Endothelial cell of umbilical vein (primary cell): ENCODE data around the gene DEPDC5. TPM values are rescaled to one million over a fixed set of nuclear protein-coding genes. Genes with fewer than 3 reads are reported as not detected.

Experiments
- BruUV-seq: library from RNA; stranded (reverse); fragments of 400-500 nt; replicated peaks from 2 replicates; lab custom pipeline; 2021; lab: Mats Ljungman, UMichigan
- CTCF ChIA-PET: fragments of 300-600, 350-600 bp; sonication (Branson Sonifier 250); formaldehyde crosslinking; loops from one replicate; lab custom pipeline; 2021; ENCODE audit warnings: antibody characterized with exemption, inconsistent platforms; lab: Charles Lee
- POLR2A ChIA-PET: fragments of 300-600, 350-600 bp; sonication (Branson Sonifier 250); formaldehyde crosslinking; loops from one replicate; lab custom pipeline; 2021; ENCODE audit warnings: antibody characterized with exemption, inconsistent platforms; lab: Charles Lee
- DNase-seq: peaks from one replicate; pipeline ENCODE4 v3.0.0-alpha.2; 2011; ENCODE audit warnings: low read depth, low spot score
- FAIRE-seq: peaks from 2 replicates; lab custom pipeline; 2011; peaks lifted over from hg19 to GRCh38; lab: Jason Lieb, UNC
- H2AFZ ChIP-seq: 2 replicates; pipeline ENCODE4 v1.6.0; 2012; ENCODE audit warnings: low read depth, low read length, control low read depth, inconsistent platforms
- H3K27ac ChIP-seq: 2 replicates; pipeline ENCODE4 v1.5.1; 2011; ENCODE audit warnings: low read depth, mild to moderate bottlenecking, control low read depth, low read length, moderate library complexity; ENCODE audit not compliant: insufficient read depth
- H3K27me3 ChIP-seq, 2 experiments: 2 replicates each; pipeline versions ENCODE4 v1.6.0 to v1.6.1; 2011; ENCODE audit warnings: low read length in 2 of 2, mixed read lengths in 1 of 2; ENCODE audit not compliant: control insufficient read depth in 2 of 2, insufficient read depth in 2 of 2
- H3K36me3 ChIP-seq, 2 experiments: 2 replicates in 1 of 2; 3 replicates in 1 of 2; pipeline ENCODE4 v1.5.1; 2011; ENCODE audit warnings: low read length in 2 of 2, mild to moderate bottlenecking in 1 of 2, moderate library complexity in 1 of 2; ENCODE audit not compliant: control insufficient read depth in 2 of 2, insufficient read depth in 2 of 2; ENCODE audit errors: extremely low read depth in 1 of 2
- H3K4me1 ChIP-seq: 3 replicates; pipeline ENCODE4 v1.5.1; 2011; ENCODE audit warnings: mild to moderate bottlenecking, low read length; ENCODE audit not compliant: control insufficient read depth, insufficient read depth; ENCODE audit errors: extremely low read depth
- H3K4me2 ChIP-seq: 2 replicates; pipeline ENCODE4 v1.6.1; 2011; ENCODE audit warnings: low read length, control low read depth, mixed read lengths; ENCODE audit not compliant: insufficient read depth
- H3K4me3 ChIP-seq, 3 experiments: fragments of 200-600 bp in 1 of 3; sonication (generic), shearing (Covaris generic) in 1 of 3; replicated peaks in 1 of 3; 2 replicates each; pipeline ENCODE4 v1.5.1; 2011 to 2016; ENCODE audit warnings: control low read depth in 3 of 3, low read length in 3 of 3, mild to moderate bottlenecking in 2 of 3, inconsistent platforms in 1 of 3, low read depth in 1 of 3, moderate library complexity in 1 of 3; ENCODE audit not compliant: insufficient read depth in 1 of 3
- H3K79me2 ChIP-seq: 2 replicates; pipeline ENCODE4 v1.6.0; 2012; ENCODE audit warnings: low read length, inconsistent platforms; ENCODE audit not compliant: control insufficient read depth, insufficient read depth
- H3K9ac ChIP-seq: replicated peaks from 2 replicates; pipeline ENCODE3; 2011; ENCODE audit warnings: low read length, control low read depth; ENCODE audit not compliant: insufficient read depth; ENCODE audit errors: extremely low read depth
- H3K9me1 ChIP-seq: replicated peaks from 3 replicates; pipeline ENCODE4 v1.6.0; 2011; ENCODE audit warnings: mild to moderate bottlenecking, low read length; ENCODE audit not compliant: control insufficient read depth, insufficient read depth; ENCODE audit errors: extremely low read depth
- H3K9me3 ChIP-seq: replicated peaks from 2 replicates; pipeline ENCODE4 v1.5.1; 2012; ENCODE audit warnings: low read length, inconsistent platforms; ENCODE audit not compliant: control insufficient read depth, insufficient read depth
- H4K20me1 ChIP-seq: replicated peaks from 2 replicates; pipeline ENCODE3; 2011; ENCODE audit warnings: mild to moderate bottlenecking, low read length; ENCODE audit not compliant: control insufficient read depth, insufficient read depth; ENCODE audit errors: extremely low read depth
- EZH2 ChIP-seq: IDR thresholded peaks from 2 replicates; pipeline ENCODE4 v1.6.1; 2012; ENCODE audit warnings: borderline replicate concordance, low read depth, mild to moderate bottlenecking, moderate library complexity, low read length, inconsistent platforms; ENCODE audit not compliant: severe bottlenecking
- FOS ChIP-seq: IDR thresholded peaks from 2 replicates; pipeline ENCODE4 v1.6.1; 2011; ENCODE audit warnings: mild to moderate bottlenecking, low read length, moderate library complexity, borderline replicate concordance; ENCODE audit not compliant: insufficient read depth
- GATA2 ChIP-seq: IDR thresholded peaks from 2 replicates; pipeline ENCODE4 v1.7.0; 2011; ENCODE audit warnings: low read depth, mild to moderate bottlenecking, moderate library complexity, mixed read lengths, low read length; ENCODE audit not compliant: insufficient read length, insufficient read depth
- JUN ChIP-seq: IDR thresholded peaks from 2 replicates; pipeline ENCODE4 v1.6.1; 2011; ENCODE audit warnings: borderline replicate concordance, low read depth; ENCODE audit not compliant: insufficient read length, insufficient read depth
- MYC ChIP-seq: IDR thresholded peaks from one replicate; pipeline ENCODE4 v1.6.1; 2011; ENCODE audit warnings: mild to moderate bottlenecking, low read depth, low read length
- POLR2A ChIP-seq: IDR thresholded peaks from 2 replicates; pipeline ENCODE4 v1.6.1; 2012; ENCODE audit warnings: low read depth, mild to moderate bottlenecking, control low read depth, low read length
- POLR2AphosphoS5 ChIP-seq: IDR thresholded peaks from 2 replicates; pipeline ENCODE4 v1.6.1; 2012; ENCODE audit warnings: low read depth, mild to moderate bottlenecking, control low read depth, low read length, moderate library complexity; ENCODE audit not compliant: insufficient read depth
- dilution Hi-C: fragments of 300-500 bp; cut with MboI; formaldehyde crosslinking; loops from one replicate; pipeline ENCODE4 v1.15.0; 2019; ENCODE audit warnings: low sequenced_read_pairs; ENCODE audit not compliant: extremely low pct_ligation_motif_present
- intact Hi-C: fragments of 100-400 bp; cut with micrococcal nuclease; formaldehyde crosslinking; loops from one replicate; pipeline ENCODE4 v1.10.0; 2022
- polyA plus RNA-seq, 4 experiments: library from polyadenylated mRNA; depleted of rRNA in 3 of 4; stranded (reverse) in 3 of 4; unstranded in 1 of 4; fragments of >200 nt; gene quantifications; 2 replicates each; pipeline versions ENCODE4 v1.2.1 to v1.2.3, GENCODE V29; 2011 to 2012; ENCODE audit warnings: missing spikeins in 1 of 4
- total RNA-seq: library from RNA; stranded (reverse); gene quantifications from 2 replicates; pipeline ENCODE4 v1.2.3, GENCODE V29; 2021
- TF ChIP-seq, protein P1 (sequence below), 2 donors: IDR thresholded peaks; 1 replicate in 1 of 2; 2 replicates in 1 of 2; pipeline ENCODE4 v1.5.1; 2011; ENCODE audit warnings: low read length in 2 of 2, mild to moderate bottlenecking in 2 of 2, moderate library complexity in 2 of 2, control low read depth in 1 of 2, inconsistent platforms in 1 of 2, low read depth in 1 of 2; ENCODE audit not compliant: insufficient read depth in 1 of 2; ENCODE audit errors: extremely low read depth in 1 of 2
- TF ChIP-seq, protein P2 (sequence below): IDR thresholded peaks from 2 replicates; pipeline ENCODE4 v1.6.1; 2011; ENCODE audit not compliant: insufficient read depth, insufficient read length

Gene DEPDC5
- total and polyA plus RNA-seq, 2 donors (not counting 3 experiments of a cell fraction or from before 2014, with no cell fraction given) = 13.1 to 36.6 TPM

DNA sequence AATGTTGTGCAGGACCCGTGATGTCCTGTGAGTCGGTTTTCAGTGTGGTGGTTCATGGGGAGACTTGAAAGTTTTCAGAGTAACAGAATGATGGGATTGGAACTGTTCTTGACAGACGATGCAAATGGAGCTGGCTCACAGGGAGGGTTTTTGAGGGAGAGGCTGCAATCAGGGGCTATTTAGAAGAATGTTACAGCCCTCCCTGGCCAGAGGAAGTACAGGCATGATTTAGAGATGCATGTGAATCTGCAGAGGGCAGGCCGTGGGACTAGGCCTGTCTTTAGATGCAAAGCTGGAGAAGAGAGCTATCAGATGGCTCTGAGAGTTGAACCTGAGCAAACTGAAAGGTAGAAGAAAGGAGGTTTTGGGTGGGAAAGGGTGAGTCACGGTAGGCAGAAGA is 115.9 kb downstream of the DEPDC5 start:
- Histone ChIP-seq H4K20me1 (no peaks in the 10 kb centered on the region), H3K9me1 (no peaks in the 10 kb centered on the region), H3K4me2 (no peak overlapping the region), H2AFZ (no peak overlapping the region), H3K27me3 (no peaks in the 10 kb centered on the region), H3K9me3 (no peaks in the 10 kb centered on the region), H3K9ac (no peak overlapping the region), H3K4me3 (no peak overlapping the region), H3K4me1 (peaks cover 22% of the 10 kb centered on the region), H3K79me2 (no peaks in the 10 kb centered on the region), H3K36me3 (peaks cover 2 to 3% of the 10 kb centered on the region in 2 experiments), H3K27ac (peak overlapping the region; percentile 90)
- DNase-seq = no peak
- no peak for TF ChIP-seq MYC
- no peak for TF ChIP-seq POLR2AphosphoS5
- TF ChIP-seq, protein P1, sequence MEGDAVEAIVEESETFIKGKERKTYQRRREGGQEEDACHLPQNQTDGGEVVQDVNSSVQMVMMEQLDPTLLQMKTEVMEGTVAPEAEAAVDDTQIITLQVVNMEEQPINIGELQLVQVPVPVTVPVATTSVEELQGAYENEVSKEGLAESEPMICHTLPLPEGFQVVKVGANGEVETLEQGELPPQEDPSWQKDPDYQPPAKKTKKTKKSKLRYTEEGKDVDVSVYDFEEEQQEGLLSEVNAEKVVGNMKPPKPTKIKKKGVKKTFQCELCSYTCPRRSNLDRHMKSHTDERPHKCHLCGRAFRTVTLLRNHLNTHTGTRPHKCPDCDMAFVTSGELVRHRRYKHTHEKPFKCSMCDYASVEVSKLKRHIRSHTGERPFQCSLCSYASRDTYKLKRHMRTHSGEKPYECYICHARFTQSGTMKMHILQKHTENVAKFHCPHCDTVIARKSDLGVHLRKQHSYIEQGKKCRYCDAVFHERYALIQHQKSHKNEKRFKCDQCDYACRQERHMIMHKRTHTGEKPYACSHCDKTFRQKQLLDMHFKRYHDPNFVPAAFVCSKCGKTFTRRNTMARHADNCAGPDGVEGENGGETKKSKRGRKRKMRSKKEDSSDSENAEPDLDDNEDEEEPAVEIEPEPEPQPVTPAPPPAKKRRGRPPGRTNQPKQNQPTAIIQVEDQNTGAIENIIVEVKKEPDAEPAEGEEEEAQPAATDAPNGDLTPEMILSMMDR (IDR thresholded peaks at IDR 0.05; ENCODE audit: extremely low read depth in 1 of 2, insufficient read depth in 1 of 2, low read depth in 1 of 2, low read length in 2 of 2) = no peak
- no peak for TF ChIP-seq FOS
- no peak for TF ChIP-seq POLR2A
- TF ChIP-seq, protein P2, sequence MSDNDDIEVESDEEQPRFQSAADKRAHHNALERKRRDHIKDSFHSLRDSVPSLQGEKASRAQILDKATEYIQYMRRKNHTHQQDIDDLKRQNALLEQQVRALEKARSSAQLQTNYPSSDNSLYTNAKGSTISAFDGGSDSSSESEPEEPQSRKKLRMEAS = no peak
- no peak for TF ChIP-seq EZH2
- TF ChIP-seq GATA2 = no peak
- no peak for TF ChIP-seq JUN
- intact Hi-C loops (no loop called here), dilution Hi-C loops (no loop called here)
- ChIA-PET CTCF (interaction anchor here (1.7 to 3.6 kb wide), 2 partner anchors 31 to 100 kb away, joined by 8 to 32 read pairs; no protein-coding TSS in a partner anchor), POLR2A (no interaction called here)
- no TSS peak for BruUV-seq
- no peak for FAIRE-seq
